H1 (cell line): ENCODE measurements around the gene EFCAB13. TPM values are rescaled to one million over a fixed set of nuclear protein-coding genes. Genes with fewer than 3 reads are reported as not detected.

Source experiments
- CHD7 ChIP-seq: fragments of 300-600 bp; sonication (generic); IDR thresholded peaks from 2 replicates; pipeline ENCODE4 v1.7.1; 2012; ENCODE audit warnings: low read length, moderate library complexity, mild to moderate bottlenecking, inconsistent platforms; ENCODE audit not compliant: insufficient replicate concordance
- YY1 ChIP-seq: IDR thresholded peaks from 2 replicates; pipeline ENCODE4 v1.6.1; 2011; ENCODE audit warnings: low read depth, mild to moderate bottlenecking, low read length
- polyA plus RNA-seq, 7 experiments: library from polyadenylated mRNA; depleted of rRNA in 3 of 7; stranded (reverse) in 5 of 7; unstranded in 2 of 7; fragments of >200 nt in 5 of 7; fragments of 200-250 nt in 2 of 7; gene quantifications; 1 replicate in 5 of 7; 2 replicates in 1 of 7; 4 replicates in 1 of 7; pipeline versions ENCODE4 v1.2.1 to v1.2.3, GENCODE V29; 2011 to 2013; ENCODE audit warnings: missing spikeins in 2 of 7, mixed read lengths in 2 of 7
- total RNA-seq: library from RNA; stranded (reverse); fragmentation: NEBNext Ultra II Directional; extraction: Animal tissue kit (Norgen Biotek cat#: 25700); gene quantifications from 2 replicates; pipeline ENCODE4 v1.2.1, GENCODE V29; 2021

Gene EFCAB13
- total and polyA plus RNA-seq, 2 of the 8 experiments (the other 6 are each of a cell fraction or from before 2014, with no cell fraction given), result 0.12 to 2.0 TPM

GRCh38 chr17:47376247-47376646, 52.5 kb downstream of the EFCAB13 start (continued):
- TF ChIP-seq CHD7 (no peak), YY1 (no peak)
